ENCODE data around the gene BCL2A1.
"Not testable (repeated sequence)": the region's sequence is repeated elsewhere in the genome, so short reads cannot be mapped to it uniquely, and the experiment has no call there.

BCL2A1 gene

GRCh38 chr15:79988448-79989117 lies 17.6 kb upstream of the BCL2A1 start:
- DNase-seq: no peak

GRCh38 chr15:79987969-79988368 lies 17.0 kb upstream of the BCL2A1 start:
- DNase-seq: no peak

GRCh38 chr15:79987569-79987955 lies 16.6 kb upstream of the BCL2A1 start:
- DNase-seq: no peak

- DNase-seq: no peak
Observed at GRCh38 chr15:79981831-79982455, 10.9 kb upstream of the BCL2A1 start.

GRCh38 chr15:79978655-79979514 lies 7.9 kb upstream of the BCL2A1 start:
- no peak for DNase-seq

- DNase-seq: no peak
Observed at GRCh38 chr15:79978260-79978654, 7.3 kb upstream of the BCL2A1 start.

GRCh38 chr15:79977431-79978054 lies 6.5 kb upstream of the BCL2A1 start:
- no peak for DNase-seq

GRCh38 chr15:79973456-79974195 lies 2.6 kb upstream of the BCL2A1 start:
- no peak for DNase-seq

GRCh38 chr15:79972863-79973262 lies 1.9 kb upstream of the BCL2A1 start:
- no peak for DNase-seq

- no peak for DNase-seq
Observed at GRCh38 chr15:79970181-79970580, 815 bp downstream of the BCL2A1 start.

- DNase-seq: no peak
Observed at GRCh38 chr15:79969146-79969545, 1.9 kb downstream of the BCL2A1 start.

- DNase-seq: no peak
Observed at GRCh38 chr15:79967298-79968182, 3.5 kb downstream of the BCL2A1 start.

GRCh38 chr15:79966634-79967297 lies 4.2 kb downstream of the BCL2A1 start:
- DNase-seq: no peak

GRCh38 chr15:79965846-79966630 lies 5.0 kb downstream of the BCL2A1 start:
- DNase-seq: no peak

GRCh38 chr15:79964232-79964805 lies 6.7 kb downstream of the BCL2A1 start:
- DNase-seq: no peak

- not testable (repeated sequence) for DNase-seq
Observed at GRCh38 chr15:79962921-79963320, 8.1 kb downstream of the BCL2A1 start.

GRCh38 chr15:79962178-79962577 lies 8.8 kb downstream of the BCL2A1 start:
- DNase-seq: no peak

- DNase-seq: no peak
Observed at GRCh38 chr15:79960502-79961212, 10.3 kb downstream of the BCL2A1 start.

- no peak for DNase-seq
Observed at GRCh38 chr15:79957741-79958140, 13.3 kb downstream of the BCL2A1 start.

Data from SHP77 treated with DMSO at 0.1 percent for 48 hours (cell line).